NCI-H1105 (cell line): ENCODE data around the gene PGA4.
"Not testable (repeated sequence)": the region's sequence is repeated elsewhere in the genome, so short reads cannot be mapped to it uniquely, and the experiment has no call there.

ENCODE experiments used
- DNase-seq: peaks from one replicate; lab custom pipeline; 2025; lab: John Stamatoyannopoulos, UW

The PGA4 gene

GRCh38 chr11:61204502-61205059, 17.6 kb upstream of the PGA4 start:
- not testable (repeated sequence) for DNase-seq

DNA sequence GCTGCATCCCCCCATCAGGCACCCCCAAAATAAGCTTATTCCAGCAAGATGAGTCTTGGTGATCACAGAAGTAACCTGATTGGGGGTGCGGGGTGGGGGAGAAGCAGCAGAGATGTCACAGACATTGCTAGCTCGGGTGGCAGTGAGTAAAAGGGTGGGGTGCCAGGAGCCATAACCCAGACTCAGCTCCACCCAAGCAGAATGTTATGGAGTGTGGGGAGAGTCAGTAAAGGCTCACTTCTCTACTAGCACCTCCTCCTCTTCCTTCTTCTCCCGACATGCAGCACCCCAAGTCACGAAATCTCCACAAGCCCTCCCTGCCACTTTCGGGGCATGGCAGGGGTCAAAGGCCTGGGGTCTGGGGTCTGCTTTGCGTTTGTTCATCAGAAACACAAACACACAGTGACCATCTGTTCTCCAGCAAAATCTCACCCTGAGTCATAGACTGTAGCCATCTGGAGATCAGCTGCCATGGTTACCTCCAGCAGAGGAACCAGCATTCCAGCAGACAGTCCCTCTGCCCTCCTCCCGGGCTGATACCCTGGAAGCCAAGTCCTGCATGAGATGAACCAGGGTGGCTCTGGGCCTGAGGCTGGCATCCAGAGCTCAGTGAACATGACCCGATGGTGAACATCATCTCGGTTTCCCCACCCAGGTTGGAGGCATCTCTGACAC, 14.4 kb upstream of the PGA4 start:
- not testable (repeated sequence) for DNase-seq

DNA sequence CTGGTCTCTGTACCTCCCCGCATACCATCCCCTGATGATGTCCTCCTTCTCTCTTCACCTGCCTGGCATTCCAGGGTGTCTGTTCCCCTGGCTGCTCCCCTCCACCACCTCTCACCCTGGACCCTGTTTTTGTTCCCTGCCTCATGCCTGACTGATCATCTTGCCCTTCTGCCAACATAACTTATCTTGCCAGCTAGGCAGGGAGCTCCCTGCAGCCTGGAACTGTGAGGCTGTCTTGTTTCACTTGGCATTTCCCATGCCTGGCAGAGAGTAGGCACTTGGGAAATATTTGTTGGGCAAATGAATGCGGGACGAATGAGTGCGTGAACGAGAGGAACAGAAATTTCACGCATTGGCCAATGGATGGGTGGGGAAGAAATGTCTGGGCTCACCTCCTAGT, 11.5 kb upstream of the PGA4 start:
- not testable (repeated sequence) for DNase-seq

- DNase-seq, result not testable (repeated sequence)
Observed at GRCh38 chr11:61211327-61211952, 10.7 kb upstream of the PGA4 start.

GRCh38 chr11:61212202-61212601, 9.9 kb upstream of the PGA4 start:
- not testable (repeated sequence) for DNase-seq

GRCh38 chr11:61213711-61214324, 8.3 kb upstream of the PGA4 start:
- not testable (repeated sequence) for DNase-seq

DNA sequence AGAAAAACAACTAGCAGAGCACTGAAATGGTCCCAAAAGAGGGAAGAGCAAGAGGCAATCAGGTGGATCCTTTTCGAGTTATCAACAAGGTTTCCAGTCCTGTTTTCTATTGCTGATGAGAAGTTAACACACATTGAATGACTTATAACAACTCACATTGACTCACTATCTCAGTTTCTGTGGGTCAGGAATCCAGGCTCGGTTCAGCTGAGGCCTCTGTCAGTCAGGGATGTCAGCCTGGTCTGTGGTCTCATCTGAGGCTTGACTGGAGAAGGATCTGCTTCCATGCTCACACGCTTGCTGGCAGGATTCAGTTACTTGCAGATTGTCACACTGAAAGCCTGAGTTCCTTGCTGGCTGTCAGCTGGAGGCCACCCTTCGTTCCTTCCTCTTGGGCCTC, 3.8 kb upstream of the PGA4 start:
- not testable (repeated sequence) for DNase-seq

- not testable (repeated sequence) for DNase-seq
Observed at GRCh38 chr11:61219016-61219415, 3.1 kb upstream of the PGA4 start.

DNA sequence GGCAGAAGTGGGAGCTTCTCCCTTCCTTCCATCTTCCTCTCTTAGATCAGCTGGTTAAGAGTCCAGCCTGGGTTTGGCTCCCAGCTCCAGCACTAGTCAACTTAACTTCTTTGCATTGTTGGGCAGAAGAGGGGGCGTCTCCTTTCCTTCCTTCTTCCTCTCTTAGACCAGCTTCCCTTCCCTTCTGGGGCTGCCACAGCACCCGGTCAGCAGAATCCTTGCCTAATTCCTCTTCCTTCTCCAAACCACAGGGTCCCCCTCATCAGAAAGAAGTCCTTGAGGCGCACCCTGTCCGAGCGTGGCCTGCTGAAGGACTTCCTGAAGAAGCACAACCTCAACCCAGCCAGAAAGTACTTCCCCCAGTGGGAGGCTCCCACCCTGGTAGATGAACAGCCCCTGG, 545 bp downstream of the PGA4 start:
- DNase-seq, result not testable (repeated sequence)

GRCh38 chr11:61226457-61227137, 4.5 kb downstream of the PGA4 start:
- DNase-seq, result not testable (repeated sequence)

DNA sequence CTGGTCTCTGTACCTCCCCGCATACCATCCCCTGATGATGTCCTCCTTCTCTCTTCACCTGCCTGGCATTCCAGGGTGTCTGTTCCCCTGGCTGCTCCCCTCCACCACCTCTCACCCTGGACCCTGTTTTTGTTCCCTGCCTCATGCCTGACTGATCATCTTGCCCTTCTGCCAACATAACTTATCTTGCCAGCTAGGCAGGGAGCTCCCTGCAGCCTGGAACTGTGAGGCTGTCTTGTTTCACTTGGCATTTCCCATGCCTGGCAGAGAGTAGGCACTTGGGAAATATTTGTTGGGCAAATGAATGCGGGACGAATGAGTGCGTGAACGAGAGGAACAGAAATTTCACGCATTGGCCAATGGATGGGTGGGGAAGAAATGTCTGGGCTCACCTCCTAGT, 7.3 kb downstream of the PGA4 start:
- not testable (repeated sequence) for DNase-seq

DNA sequence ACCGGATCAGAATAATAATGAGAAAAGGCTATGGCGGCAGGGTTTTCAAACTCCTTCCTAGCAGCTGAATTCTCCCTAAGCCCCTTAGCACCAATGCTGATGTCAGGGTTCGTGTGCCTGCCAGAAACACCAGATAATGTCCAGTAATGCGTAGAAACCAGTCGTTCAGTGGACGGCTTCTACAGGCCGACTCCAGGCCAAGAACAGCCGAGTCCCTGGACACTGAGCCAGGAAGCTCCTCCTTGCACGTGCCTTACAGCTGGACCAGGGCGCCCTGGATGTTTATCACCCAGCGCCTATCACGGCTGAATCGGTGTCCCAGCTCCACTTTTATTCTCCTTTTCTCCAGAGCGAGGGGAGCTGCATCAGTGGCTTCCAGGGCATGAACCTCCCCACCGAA, 8.9 kb downstream of the PGA4 start:
- not testable (repeated sequence) for DNase-seq

- DNase-seq, result not testable (repeated sequence)
Observed at GRCh38 chr11:61231585-61231984, 9.4 kb downstream of the PGA4 start.

GRCh38 chr11:61232548-61233145, 10.5 kb downstream of the PGA4 start:
- not testable (repeated sequence) for DNase-seq

- DNase-seq, result not testable (repeated sequence)
Observed at GRCh38 chr11:61237130-61237529, 15.0 kb downstream of the PGA4 start.

DNA sequence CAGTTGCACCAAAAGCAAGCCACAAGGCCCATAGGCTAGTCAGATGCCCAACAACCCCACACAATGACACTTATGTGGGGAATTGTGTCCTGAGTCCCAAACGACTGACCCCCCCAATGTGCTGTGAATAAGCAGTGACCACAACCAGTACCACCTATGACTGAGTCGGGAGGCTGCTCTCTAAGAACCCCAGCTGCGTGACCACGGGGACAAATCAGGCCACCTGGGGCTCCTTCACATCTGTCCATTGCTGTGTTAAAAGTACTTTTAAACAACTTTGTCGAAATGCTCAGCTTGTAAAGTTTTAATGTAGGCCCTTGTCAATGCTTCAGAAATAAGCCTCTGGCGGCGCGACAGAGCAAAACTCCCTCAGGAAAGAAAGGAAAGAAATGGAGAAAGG, 18.1 kb downstream of the PGA4 start:
- not testable (repeated sequence) for DNase-seq

- not testable (repeated sequence) for DNase-seq
Observed at GRCh38 chr11:61240875-61241274, 18.7 kb downstream of the PGA4 start, which contains the start of gene PGA5. Gene PGA5 (plus strand): TSS chr11:61241175. CDS start chr11:61241227, 52 bp downstream.

DNA sequence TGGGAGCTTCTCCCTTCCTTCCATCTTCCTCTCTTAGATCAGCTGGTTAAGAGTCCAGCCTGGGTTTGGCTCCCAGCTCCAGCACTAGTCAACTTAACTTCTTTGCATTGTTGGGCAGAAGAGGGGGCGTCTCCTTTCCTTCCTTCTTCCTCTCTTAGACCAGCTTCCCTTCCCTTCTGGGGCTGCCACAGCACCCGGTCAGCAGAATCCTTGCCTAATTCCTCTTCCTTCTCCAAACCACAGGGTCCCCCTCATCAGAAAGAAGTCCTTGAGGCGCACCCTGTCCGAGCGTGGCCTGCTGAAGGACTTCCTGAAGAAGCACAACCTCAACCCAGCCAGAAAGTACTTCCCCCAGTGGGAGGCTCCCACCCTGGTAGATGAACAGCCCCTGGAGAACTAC, 19.4 kb downstream of the PGA4 start:
- DNase-seq, result not testable (repeated sequence)

DNA sequence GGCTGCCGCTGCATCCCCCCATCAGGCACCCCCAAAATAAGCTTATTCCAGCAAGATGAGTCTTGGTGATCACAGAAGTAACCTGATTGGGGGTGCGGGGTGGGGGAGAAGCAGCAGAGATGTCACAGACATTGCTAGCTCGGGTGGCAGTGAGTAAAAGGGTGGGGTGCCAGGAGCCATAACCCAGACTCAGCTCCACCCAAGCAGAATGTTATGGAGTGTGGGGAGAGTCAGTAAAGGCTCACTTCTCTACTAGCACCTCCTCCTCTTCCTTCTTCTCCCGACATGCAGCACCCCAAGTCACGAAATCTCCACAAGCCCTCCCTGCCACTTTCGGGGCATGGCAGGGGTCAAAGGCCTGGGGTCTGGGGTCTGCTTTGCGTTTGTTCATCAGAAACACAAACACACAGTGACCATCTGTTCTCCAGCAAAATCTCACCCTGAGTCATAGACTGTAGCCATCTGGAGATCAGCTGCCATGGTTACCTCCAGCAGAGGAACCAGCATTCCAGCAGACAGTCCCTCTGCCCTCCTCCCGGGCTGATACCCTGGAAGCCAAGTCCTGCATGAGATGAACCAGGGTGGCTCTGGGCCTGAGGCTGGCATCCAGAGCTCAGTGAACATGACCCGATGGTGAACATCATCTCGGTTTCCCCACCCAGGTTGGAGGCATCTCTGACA, 23.3 kb downstream of the PGA4 start:
- not testable (repeated sequence) for DNase-seq

DNA sequence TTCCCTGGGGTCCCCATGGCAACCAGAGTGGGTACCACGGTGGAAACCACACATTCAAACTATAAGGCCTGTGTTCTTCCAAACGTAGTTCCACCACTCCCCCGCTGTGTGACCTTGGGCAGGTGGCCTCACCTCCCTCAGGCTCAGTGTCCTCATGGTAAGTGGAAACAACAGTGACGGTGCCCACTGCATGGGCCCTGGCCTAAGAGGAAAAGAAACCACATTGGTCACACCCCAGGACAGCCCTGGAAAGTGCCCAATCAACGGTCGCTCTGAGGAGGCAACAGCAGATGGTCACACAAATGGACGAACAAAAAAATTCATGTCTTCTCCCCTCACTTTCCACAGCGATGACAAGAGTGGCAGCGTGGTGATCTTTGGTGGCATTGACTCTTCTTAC, 25.9 kb downstream of the PGA4 start:
- not testable (repeated sequence) for DNase-seq

- DNase-seq, result not testable (repeated sequence)
Observed at GRCh38 chr11:61249201-61249600, 27.1 kb downstream of the PGA4 start.
